Measurements from ENCODE around the gene AKT3. TPM values are rescaled to one million over a fixed set of nuclear protein-coding genes. Genes with fewer than 3 reads are reported as not detected.

Gene AKT3
- total RNA-seq, 1 donor from 2014 or later: 110 TPM

GRCh38 chr1:243731301-243731891 is 118.6 kb downstream of the AKT3 start:
- Mint-ChIP-seq H3K36me3 (peaks cover 5% of the 10 kb centered on the region), H3K9me3 (no peaks in the 10 kb centered on the region), H3K27me3 (ENCODE audit: low read depth) (no peaks in the 10 kb centered on the region), H3K27ac (peak overlapping the region; percentile 53), H3K4me1 (peaks cover 7% of the 10 kb centered on the region), H3K4me3 (no peak overlapping the region)
- DNase-seq (ENCODE audit: low spot score in 2 of 2, unreplicated experiment in 2 of 2): no peak
- no peak for TF ChIP-seq CTCF (IDR thresholded peaks at IDR 0.05; ENCODE audit: unreplicated experiment)

GRCh38 chr1:243730487-243731150 is 119.4 kb downstream of the AKT3 start:
- no peaks in the 10 kb centered on the region for H3K9me3 Mint-ChIP-seq
- no peak for TF ChIP-seq CTCF (IDR thresholded peaks at IDR 0.05; ENCODE audit: unreplicated experiment)
- H3K27me3 Mint-ChIP-seq (ENCODE audit: low read depth): no peaks in the 10 kb centered on the region
- peak overlapping the region; percentile 53 for H3K27ac Mint-ChIP-seq
- no peak overlapping the region for H3K4me3 Mint-ChIP-seq
- no peak for DNase-seq (ENCODE audit: low spot score in 2 of 2, unreplicated experiment in 2 of 2)
- H3K36me3 Mint-ChIP-seq: peaks cover 5% of the 10 kb centered on the region
- peaks cover 14% of the 10 kb centered on the region for H3K4me1 Mint-ChIP-seq

- Mint-ChIP-seq H3K27ac (no peak overlapping the region), H3K4me3 (no peak overlapping the region), H3K36me3 (peaks cover 5% of the 10 kb centered on the region), H3K4me1 (peaks cover 20% of the 10 kb centered on the region), H3K9me3 (no peaks in the 10 kb centered on the region), H3K27me3 (ENCODE audit: low read depth) (no peaks in the 10 kb centered on the region)
- DNase-seq (ENCODE audit: low spot score in 2 of 2, unreplicated experiment in 2 of 2): no peak
- no peak for TF ChIP-seq CTCF (IDR thresholded peaks at IDR 0.05; ENCODE audit: unreplicated experiment)
Measured at GRCh38 chr1:243729956-243730355, 120.1 kb downstream of the AKT3 start.

- no peaks in the 10 kb centered on the region for H3K27me3 Mint-ChIP-seq (ENCODE audit: low read depth)
- H3K27ac Mint-ChIP-seq: peak overlapping the region; percentile 17
- H3K9me3 Mint-ChIP-seq: no peaks in the 10 kb centered on the region
- H3K4me3 Mint-ChIP-seq: no peak overlapping the region
- H3K36me3 Mint-ChIP-seq: peaks cover 5% of the 10 kb centered on the region
- no peak for TF ChIP-seq CTCF (IDR thresholded peaks at IDR 0.05; ENCODE audit: unreplicated experiment)
- DNase-seq (ENCODE audit: low spot score in 2 of 2, unreplicated experiment in 2 of 2): no peak
- peaks cover 32% of the 10 kb centered on the region for H3K4me1 Mint-ChIP-seq
Measured at GRCh38 chr1:243727503-243728203, 122.4 kb downstream of the AKT3 start.

GRCh38 chr1:243726806-243727502 is 123.1 kb downstream of the AKT3 start:
- peak overlapping the region; percentile 86 for H3K27ac Mint-ChIP-seq
- H3K27me3 Mint-ChIP-seq (ENCODE audit: low read depth): no peaks in the 10 kb centered on the region
- H3K9me3 Mint-ChIP-seq: no peaks in the 10 kb centered on the region
- no peak overlapping the region for H3K4me3 Mint-ChIP-seq
- peaks cover 36% of the 10 kb centered on the region for H3K4me1 Mint-ChIP-seq
- DNase-seq (ENCODE audit: low spot score in 2 of 2, unreplicated experiment in 2 of 2): no peak
- H3K36me3 Mint-ChIP-seq: peaks cover 5% of the 10 kb centered on the region
- no peak for TF ChIP-seq CTCF (IDR thresholded peaks at IDR 0.05; ENCODE audit: unreplicated experiment)
